Skeletal muscle tissue (tissue), 4 donors: ENCODE measurements around the gene USP33. TPM values are rescaled to one million over a fixed set of nuclear protein-coding genes. Genes with fewer than 3 reads are reported as not detected.
"Not testable (repeated sequence)": the region's sequence is repeated elsewhere in the genome, so short reads cannot be mapped to it uniquely, and the experiment has no call there.

Experiments
- H3K27ac ChIP-seq: one replicate; pipeline ENCODE4 v1.7.0; 2013; ENCODE audit warnings: mild to moderate bottlenecking, low read depth, low read length, inconsistent platforms
- H3K27me3 ChIP-seq, 3 donors: one replicate each; pipeline ENCODE4 v1.7.0; 2013; ENCODE audit warnings: low read length in 3 of 3; ENCODE audit not compliant: control insufficient read depth in 3 of 3, insufficient read depth in 3 of 3
- H3K36me3 ChIP-seq, 3 donors: one replicate each; pipeline ENCODE4 v1.7.0; 2013; ENCODE audit warnings: low read length in 3 of 3; ENCODE audit not compliant: control insufficient read depth in 3 of 3, insufficient read depth in 3 of 3
- H3K4me1 ChIP-seq, 3 donors: one replicate each; pipeline ENCODE4 v1.7.0; 2013; ENCODE audit warnings: low read length in 3 of 3, mild to moderate bottlenecking in 3 of 3; ENCODE audit not compliant: control insufficient read depth in 3 of 3, insufficient read depth in 3 of 3
- H3K4me3 ChIP-seq, 3 donors: one replicate each; pipeline ENCODE4 v1.7.0; 2013; ENCODE audit warnings: low read length in 3 of 3
- H3K9ac ChIP-seq, 3 donors: one replicate each; pipeline ENCODE4 v1.7.0; 2013; ENCODE audit warnings: low read length in 3 of 3, mild to moderate bottlenecking in 3 of 3, moderate library complexity in 2 of 3, low read depth in 1 of 3
- H3K9me3 ChIP-seq, 3 donors: one replicate each; pipeline ENCODE4 v1.7.0; 2013; ENCODE audit warnings: low read length in 3 of 3; ENCODE audit not compliant: control insufficient read depth in 3 of 3
- total RNA-seq: library from RNA; depleted of rRNA; stranded (reverse); fragments of >200 nt; gene quantifications from one replicate; pipeline ENCODE4 v1.2.3, GENCODE V29; 2014
- donor health status: Osteomylitis.

The USP33 gene
- total RNA-seq, 1 donor from 2014 or later: 79.9 TPM

DNA sequence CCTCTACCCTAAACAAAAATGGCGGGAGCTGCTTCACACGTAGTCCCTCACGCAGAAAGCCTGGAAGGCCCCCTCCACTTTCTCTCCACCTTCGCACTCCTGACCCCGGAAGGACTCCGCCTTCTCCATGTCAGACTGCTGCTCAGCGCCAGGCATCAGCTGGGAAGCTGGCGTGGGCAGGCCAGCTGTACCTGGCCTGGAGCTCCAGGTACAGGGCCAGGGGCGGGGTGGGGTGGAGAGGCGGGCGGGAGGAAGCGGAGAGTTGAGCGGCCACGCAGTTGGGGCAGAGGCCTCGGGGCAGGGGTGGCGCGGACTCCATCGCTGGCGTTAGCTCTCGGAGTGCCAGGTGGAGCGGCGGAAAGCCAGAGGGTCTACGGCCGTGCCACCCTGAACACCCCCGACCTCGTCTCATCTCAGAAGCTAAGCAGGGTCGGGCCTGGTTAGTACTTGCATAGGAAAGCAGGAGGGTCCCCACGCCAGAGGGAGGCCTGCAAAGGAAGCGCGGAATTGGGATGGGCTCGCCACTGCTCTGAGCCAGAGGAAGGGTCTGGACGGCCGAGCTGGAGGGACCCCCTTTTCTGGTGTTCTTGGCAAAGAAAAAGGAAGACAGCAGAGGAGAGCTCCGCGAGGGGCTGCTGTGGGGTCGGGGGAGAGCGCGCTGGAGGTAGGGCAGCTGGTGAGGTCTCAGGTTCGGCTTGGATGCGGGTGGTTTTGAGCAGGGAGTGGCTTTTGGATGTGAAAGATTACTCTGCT, 20.1 kb upstream of the USP33 start, which contains the start of gene MIGA1:
Gene MIGA1 (plus strand): TSS at position 121 of the 753 bp plus-strand sequence. CDS start 3,604 bp downstream, outside the sequence.
- H3K4me1 ChIP-seq: peaks cover 0 to 4% (median 0%) of the 10 kb centered on the region in 3 donors
- no peaks in the 10 kb centered on the region for H3K27me3 ChIP-seq
- peak within 1 kb of the TSS; percentile 86 to 89 (median 88) for H3K9ac ChIP-seq
- H3K36me3 ChIP-seq: peaks cover 0 to 13% (median 5%) of the 10 kb centered on the region in 3 donors
- H3K9me3 ChIP-seq: no peaks in the 10 kb centered on the region
- H3K4me3 ChIP-seq: peak within 1 kb of the TSS; percentile 90 to 97 (median 92)
- peak within 1 kb of the TSS; percentile 59 for H3K27ac ChIP-seq

DNA sequence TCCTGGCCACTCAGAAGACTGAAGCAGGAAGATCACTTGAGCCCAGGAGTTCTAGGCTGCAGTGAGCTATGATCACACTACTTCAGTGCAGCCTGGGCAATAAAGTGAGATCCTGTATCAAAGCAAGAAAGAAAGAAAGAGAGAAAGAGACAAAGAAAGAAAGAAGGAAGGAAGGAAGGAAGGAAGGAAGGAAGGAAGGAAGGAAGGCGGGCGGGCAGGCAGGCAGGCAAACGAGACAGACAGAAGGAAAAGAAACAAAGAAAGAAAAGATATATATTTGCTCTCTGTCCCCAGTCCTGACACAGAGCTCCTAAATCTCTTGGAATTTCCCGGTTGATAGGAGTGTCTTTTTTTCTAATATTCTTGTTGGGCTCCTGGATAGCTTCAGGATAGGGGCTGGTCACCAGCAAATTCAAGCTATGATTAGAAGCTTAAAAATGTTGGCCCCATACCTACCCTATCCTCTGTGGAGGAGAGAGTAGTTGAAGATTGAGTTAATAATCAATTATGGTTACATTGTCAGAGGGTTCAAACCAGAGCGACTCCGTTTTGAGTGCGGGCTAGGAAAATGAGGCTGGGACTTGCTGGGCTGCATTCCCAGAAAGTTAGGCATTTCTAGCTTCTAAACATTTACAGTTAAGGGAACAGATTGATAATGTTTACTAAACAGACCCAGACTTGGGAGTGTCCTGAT, 16.5 kb upstream of the USP33 start:
- H3K27ac ChIP-seq: no peak overlapping the region

DNA sequence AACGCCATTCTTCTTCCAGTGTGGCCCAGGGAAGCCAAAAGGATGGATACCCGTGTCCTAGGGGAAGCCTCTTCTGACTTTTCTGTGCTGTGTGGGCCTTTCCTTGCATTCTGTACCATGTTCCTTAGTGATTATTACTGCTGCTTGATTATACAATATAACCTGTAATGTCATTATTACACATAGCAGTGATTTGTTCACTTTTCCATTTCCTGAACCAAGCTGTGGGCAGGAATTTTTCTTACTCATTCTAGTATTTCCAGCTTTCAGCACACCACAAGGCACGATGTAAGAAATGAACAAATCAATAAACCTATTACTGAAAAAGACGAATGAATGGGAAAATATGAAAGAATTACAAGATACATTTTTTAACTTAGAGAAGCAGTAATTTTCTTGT, 8.4 kb upstream of the USP33 start:
- Histone ChIP-seq H3K9me3 (no peaks in the 10 kb centered on the region), H3K9ac (no peak overlapping the region), H3K27ac (no peak overlapping the region), H3K27me3 (no peaks in the 10 kb centered on the region), H3K4me1 (no peaks in the 10 kb centered on the region), H3K4me3 (no peak overlapping the region), H3K36me3 (no peaks in the 10 kb centered on the region)

More for the DNA sequence above, 16.5 kb upstream of the USP33 start:
- Histone ChIP-seq H3K9ac (no peak overlapping the region), H3K4me3 (no peak overlapping the region), H3K9me3 (no peaks in the 10 kb centered on the region), H3K4me1 (peaks cover 0 to 4% (median 0%) of the 10 kb centered on the region in 3 donors), H3K27me3 (no peaks in the 10 kb centered on the region), H3K36me3 (no peaks in the 10 kb centered on the region)

- Histone ChIP-seq H3K9ac (no peak overlapping the region), H3K27ac (no peak overlapping the region), H3K4me3 (no peak overlapping the region), H3K27me3 (no peaks in the 10 kb centered on the region), H3K9me3 (no peaks in the 10 kb centered on the region), H3K36me3 (no peaks in the 10 kb centered on the region), H3K4me1 (peaks cover 0 to 8% (median 3%) of the 10 kb centered on the region in 3 donors)
Measured at GRCh38 chr1:77762072-77762476, 2.4 kb upstream of the USP33 start.

DNA sequence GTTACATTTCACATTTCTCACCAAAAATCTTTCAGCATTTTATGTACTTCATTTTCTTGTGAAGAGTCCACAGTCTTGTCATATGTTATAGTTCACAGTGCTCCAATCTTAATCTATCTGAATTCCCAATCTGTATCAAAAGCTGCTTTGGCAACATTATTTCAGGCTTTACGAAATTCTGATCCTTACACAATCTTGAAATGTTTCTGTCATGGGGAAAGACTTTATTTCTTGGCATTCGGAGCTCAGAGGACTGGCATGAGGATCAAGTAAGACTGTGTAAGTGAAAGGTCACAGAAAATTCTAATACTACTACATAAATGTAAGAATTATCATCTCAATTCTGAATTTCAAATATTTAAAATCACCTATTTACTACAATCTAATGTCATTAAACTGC, 2.0 kb downstream of the USP33 start:
- Histone ChIP-seq H3K9me3 (no peaks in the 10 kb centered on the region), H3K4me3 (no peak overlapping the region), H3K9ac (peak overlapping the region in 2 of 3 donors; percentile 47 to 54), H3K4me1 (peaks cover 5 to 14% (median 9%) of the 10 kb centered on the region in 3 donors), H3K36me3 (no peaks in the 10 kb centered on the region), H3K27me3 (no peaks in the 10 kb centered on the region), H3K27ac (no peak overlapping the region)

- H3K9ac ChIP-seq: peak overlapping the region in 1 of 3 donors; percentile 47
- H3K27ac ChIP-seq: no peak overlapping the region
- no peak overlapping the region for H3K4me3 ChIP-seq
- H3K4me1 ChIP-seq: peaks cover 5 to 14% (median 9%) of the 10 kb centered on the region in 3 donors
- H3K9me3 ChIP-seq: no peaks in the 10 kb centered on the region
- no peaks in the 10 kb centered on the region for H3K27me3 ChIP-seq
- H3K36me3 ChIP-seq: no peaks in the 10 kb centered on the region
Measured at GRCh38 chr1:77757066-77757584, 2.5 kb downstream of the USP33 start.

GRCh38 chr1:77756052-77756754, 3.4 kb downstream of the USP33 start:
- no peak overlapping the region for H3K4me3 ChIP-seq
- no peak overlapping the region for H3K27ac ChIP-seq
- H3K36me3 ChIP-seq: peaks cover 0 to 1% (median 0%) of the 10 kb centered on the region in 3 donors
- peaks cover 5 to 14% (median 9%) of the 10 kb centered on the region in 3 donors for H3K4me1 ChIP-seq
- H3K9ac ChIP-seq: no peak overlapping the region
- no peaks in the 10 kb centered on the region for H3K9me3 ChIP-seq
- no peaks in the 10 kb centered on the region for H3K27me3 ChIP-seq

DNA sequence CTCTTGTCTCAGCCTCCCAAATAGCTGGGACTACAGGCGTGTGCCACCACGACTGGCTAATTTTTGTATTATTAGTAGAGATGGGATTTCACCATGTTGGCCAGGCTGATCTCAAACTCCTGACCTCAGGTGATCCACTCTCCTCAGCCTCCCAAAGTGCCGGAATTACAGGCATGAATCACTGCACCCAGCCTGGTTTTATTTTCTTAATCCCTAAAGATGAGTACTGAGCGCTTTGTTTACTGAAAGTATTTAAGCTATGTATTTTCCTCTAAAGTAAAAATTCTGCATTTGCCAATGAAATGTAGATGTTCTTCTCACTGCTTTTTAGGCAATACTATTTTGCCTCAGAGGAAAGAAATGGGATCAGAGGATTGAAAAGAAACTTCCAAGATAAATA, 10.2 kb downstream of the USP33 start:
- not testable (repeated sequence) for H3K9ac ChIP-seq, H3K36me3 ChIP-seq, H3K4me3 ChIP-seq, H3K4me1 ChIP-seq, H3K27me3 ChIP-seq, H3K27ac ChIP-seq, H3K9me3 ChIP-seq

DNA sequence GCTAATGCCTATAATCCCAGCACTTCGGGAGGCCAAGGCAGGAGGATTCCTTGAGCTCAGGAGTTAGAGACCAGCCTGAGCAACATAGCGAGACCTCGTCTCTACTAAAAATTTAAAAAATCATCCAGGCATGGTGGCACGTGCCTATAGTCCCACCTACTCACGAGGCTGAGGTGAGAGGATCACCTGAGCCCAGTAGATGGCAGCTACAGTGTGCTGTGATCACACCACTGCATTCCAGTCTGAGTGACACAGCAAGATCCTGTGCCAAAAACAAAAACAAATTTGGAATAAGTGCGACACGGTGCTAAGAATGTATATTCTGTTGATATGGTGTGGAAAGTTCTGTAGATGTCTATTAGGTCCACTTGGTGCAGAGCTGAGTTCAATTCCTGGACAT, 15.1 kb downstream of the USP33 start:
- Histone ChIP-seq H3K4me1 (peaks cover 0 to 3% (median 0%) of the 10 kb centered on the region in 3 donors), H3K4me3 (no peak overlapping the region), H3K36me3 (peaks cover 0 to 5% (median 2%) of the 10 kb centered on the region in 3 donors), H3K9me3 (no peaks in the 10 kb centered on the region), H3K27ac (no peak overlapping the region), H3K27me3 (no peaks in the 10 kb centered on the region), H3K9ac (no peak overlapping the region)
